Left lobe of liver (tissue), 2 donors: ENCODE measurements around the gene ZDHHC5. TPM values are rescaled to one million over a fixed set of nuclear protein-coding genes. Genes with fewer than 3 reads are reported as not detected.
"Not testable (repeated sequence)": the region's sequence is repeated elsewhere in the genome, so short reads cannot be mapped to it uniquely, and the experiment has no call there.

Experiments used
- ATAC-seq: fragments of 200-7000 bp; cut with Tn5 transposase; one replicate; pipeline ENCODE4 v1.9.1; 2020; ENCODE audit warnings: mild to moderate bottlenecking, moderate library complexity
- DNase-seq: peaks from one replicate; pipeline ENCODE4 v3.0.0-alpha.2; 2020; ENCODE audit warnings: low spot score
- total RNA-seq: library from RNA; stranded (reverse); gene quantifications from one replicate; pipeline ENCODE4 v1.2.1, GENCODE V29; 2021
- donor health status: DM: no; HTN: no; CAD: no; lungs with moderate emphysema.
- donor health status: DM: no; HTN: yes; CAD: no.

Gene ZDHHC5
- total RNA-seq, 1 donor from 2014 or later, result 26.3 TPM

GRCh38 chr11:57643802-57644201 lies 24.1 kb upstream of the ZDHHC5 start:
- no peak for ATAC-seq

GRCh38 chr11:57644748-57645688 lies 22.9 kb upstream of the ZDHHC5 start:
- ATAC-seq, result peak; percentile 84

More at GRCh38 chr11:57643802-57644201, 24.1 kb upstream of the ZDHHC5 start:
- DNase-seq, result no peak

GRCh38 chr11:57645689-57646085 lies 22.2 kb upstream of the ZDHHC5 start:
- ATAC-seq (no peak), DNase-seq (no peak)

More at GRCh38 chr11:57644748-57645688, 22.9 kb upstream of the ZDHHC5 start:
- DNase-seq, result peak; percentile 78

GRCh38 chr11:57646194-57646798 lies 21.6 kb upstream of the ZDHHC5 start:
- no peak for DNase-seq
- ATAC-seq, result no peak

- ATAC-seq, result no peak
- no peak for DNase-seq
These were observed 21.1 kb upstream of the ZDHHC5 start for GRCh38 chr11:57646799-57647303.

GRCh38 chr11:57647372-57647771 lies 20.5 kb upstream of the ZDHHC5 start:
- DNase-seq (no peak), ATAC-seq (no peak)

- ATAC-seq (no peak), DNase-seq (no peak)
These were observed 19.7 kb upstream of the ZDHHC5 start for GRCh38 chr11:57647960-57648800.

GRCh38 chr11:57648801-57649735 lies 18.8 kb upstream of the ZDHHC5 start:
- no peak for ATAC-seq

GRCh38 chr11:57649826-57650738 lies 17.8 kb upstream of the ZDHHC5 start, which contains the start of gene YPEL4:
Gene YPEL4 (minus strand): TSS chr11:57649912. CDS start chr11:57647107, 2,805 bp downstream.
- no peak for DNase-seq
- peak; percentile 16 for ATAC-seq

More at GRCh38 chr11:57648801-57649735, 18.8 kb upstream of the ZDHHC5 start:
- no peak for DNase-seq

- ATAC-seq, result no peak
- DNase-seq, result no peak
These were observed 17.2 kb upstream of the ZDHHC5 start for GRCh38 chr11:57650739-57651090.

GRCh38 chr11:57651408-57651807 lies 16.5 kb upstream of the ZDHHC5 start:
- DNase-seq (no peak), ATAC-seq (no peak)

GRCh38 chr11:57652230-57652629 lies 15.7 kb upstream of the ZDHHC5 start:
- DNase-seq, ATAC-seq: not testable (repeated sequence)

GRCh38 chr11:57652662-57653061 lies 15.3 kb upstream of the ZDHHC5 start:
- ATAC-seq, result no peak
- no peak for DNase-seq

- no peak for DNase-seq
- no peak for ATAC-seq
These were observed 14.8 kb upstream of the ZDHHC5 start for GRCh38 chr11:57653163-57653562.

GRCh38 chr11:57656885-57657193 lies 11.1 kb upstream of the ZDHHC5 start:
- no peak for DNase-seq
- no peak for ATAC-seq

- ATAC-seq, result peak; percentile 98
- peak; percentile 100 for DNase-seq
These were observed 10.5 kb upstream of the ZDHHC5 start, which contains the start of gene CLP1 for GRCh38 chr11:57657194-57658022. Gene CLP1 (plus strand): TSS chr11:57657762. CDS start chr11:57659477, 1,715 bp downstream.

- no peak for DNase-seq
- no peak for ATAC-seq
These were observed 9.9 kb upstream of the ZDHHC5 start for GRCh38 chr11:57658023-57658361.

GRCh38 chr11:57659669-57660068 lies 8.2 kb upstream of the ZDHHC5 start:
- DNase-seq (no peak), ATAC-seq (no peak)
